GM23248 (cell line): ENCODE data around the gene AFAP1L1.
"Not testable (repeated sequence)": the region's sequence is repeated elsewhere in the genome, so short reads cannot be mapped to it uniquely, and the experiment has no call there.

Source experiments
- EZH2 ChIP-seq: fragments of 200-600 bp; sonication (generic); IDR thresholded peaks from 2 replicates; pipeline ENCODE4 v1.6.1; 2018; ENCODE audit warnings: antibody characterized with exemption, mild to moderate bottlenecking; ENCODE audit not compliant: insufficient read depth, poor library complexity, severe bottlenecking
- EZH2phosphoT487 ChIP-seq: fragments of 200-600 bp; sonication (generic); IDR thresholded peaks from 2 replicates; pipeline ENCODE4 v1.6.1; 2018; ENCODE audit warnings: antibody characterized with exemption, moderate library complexity, mild to moderate bottlenecking, low read depth; ENCODE audit not compliant: insufficient read depth

GRCh38 chr5:149391076-149391475, 119.4 kb downstream of the AFAP1L1 start:
- TF ChIP-seq EZH2, EZH2phosphoT487: not testable (repeated sequence)
